Adrenal gland (tissue), 12 donors: ENCODE measurements around the gene PRPF19. TPM values are rescaled to one million over a fixed set of nuclear protein-coding genes. Genes with fewer than 3 reads are reported as not detected.

Experiments
- DNase-seq, 7 donors: peaks; one replicate each; pipeline ENCODE4 v3.0.0-alpha.2; 2019 to 2020
- H3K27ac ChIP-seq, 5 donors: fragments of 200-600 bp; sonication (generic) in 4 of 5; 1 replicate in 3 of 5; 2 replicates in 2 of 5; pipeline versions ENCODE4 v1.5.1 to v1.8.0; 2016 to 2020; ENCODE audit warnings: mild to moderate bottlenecking in 1 of 5
- H3K27me3 ChIP-seq: fragments of 200-600 bp; 2 replicates; pipeline ENCODE4 v1.8.0; 2021
- H3K36me3 ChIP-seq, 2 donors: fragments of 200-600 bp; replicated peaks in 1 of 2; 1 replicate in 1 of 2; 2 replicates in 1 of 2; pipeline versions ENCODE4 v1.5.1 to v1.8.0; 2018 to 2022
- H3K4me1 ChIP-seq, 2 donors: fragments of 200-600 bp; replicated peaks in 1 of 2; 1 replicate in 1 of 2; 2 replicates in 1 of 2; pipeline versions ENCODE4 v1.5.1 to v1.8.0; 2018 to 2021
- H3K4me3 ChIP-seq, 4 donors: fragments of 200-600 bp; sonication (generic) in 3 of 4; one replicate each; pipeline ENCODE4 v1.5.1; 2016 to 2018
- H3K9me3 ChIP-seq, 3 donors: fragments of 200-600 bp; sonication (generic) in 1 of 3; replicated peaks in 1 of 3; 1 replicate in 2 of 3; 2 replicates in 1 of 3; pipeline versions ENCODE4 v1.5.1 to v1.8.0; 2016 to 2021
- CTCF ChIP-seq, 6 experiments: fragments of 450-650 bp in 4 of 6; fragments of 200-600 bp in 2 of 6; sonication (generic) in 1 of 6; IDR thresholded peaks; 1 replicate in 5 of 6; 2 replicates in 1 of 6; pipeline versions ENCODE4 v1.5.1 to v1.8.0; 2016 to 2021; ENCODE audit warnings: antibody characterized with exemption in 6 of 6, mild to moderate bottlenecking in 2 of 6, moderate library complexity in 1 of 6
- POLR2A ChIP-seq, 2 donors: fragments of 450-650 bp; IDR thresholded peaks; one replicate each; pipeline ENCODE4 v1.6.1; 2017; ENCODE audit warnings: antibody characterized with exemption in 2 of 2, mild to moderate bottlenecking in 2 of 2, moderate library complexity in 1 of 2
- WGBS, 4 donors: extraction: QIAGEN DNeasy Blood & Tissue Kit in 2 of 4; methylation state at CpG; one replicate each; pipeline versions ENCODE4 v1.1.5 to v1.1.7; 2013 to 2017; 5-methylcytosine and 5-hydroxymethylcytosine counted together
- intact Hi-C, 2 donors: fragments of 100-400 bp; cut with DNase I; formaldehyde crosslinking; loops; one replicate each; pipeline versions ENCODE4 v1.14.1 to v1.15.0; 2022 to 2023
- polyA plus RNA-seq, 3 donors: library from polyadenylated mRNA; stranded (reverse); fragments of 200-250 nt in 2 of 3; fragments of 350-450 nt in 1 of 3; fragmentation: Illumina TruSeq in 1 of 3; extraction: RNeasy Lipid Tissue Mini Kit (QIAGEN cat#74804) in 1 of 3; gene quantifications; one replicate each; pipeline ENCODE4 v1.2.3, GENCODE V29; 2013 to 2014
- total RNA-seq, 9 donors: library from RNA; depleted of rRNA in 4 of 9; stranded (reverse); fragments of >200 nt in 4 of 9; fragments of 120-200 nt in 1 of 9; fragmentation: NEBNext Ultra II Directional in 1 of 9; extraction: Animal tissue kit (Norgen Biotek cat#: 25700) in 1 of 9; gene quantifications; one replicate each; pipeline versions ENCODE4 v1.1.0 to v1.2.4, GENCODE V29; 2013 to 2023
- donor health status: healthy with polysubstance abuse.
- donor health status: Bipolar disorder and iron deficiency.
- donor health status: DM: yes; HTN: yes; CAD: no.
- donor health status: DM: no; HTN: no; CAD: no.
- donor health status: DM: no; HTN: no; CAD: no.
- donor health status: DM: yes; HTN: yes; CAD: no.

Gene PRPF19
- total and polyA plus RNA-seq, 12 donors = 45.5 to 129 (median 100.0) TPM

GRCh38 chr11:60844870-60845221 lies 61.5 kb downstream of the PRPF19 start:
- no peak for TF ChIP-seq CTCF (IDR thresholded peaks at IDR 0.05)
- TF ChIP-seq POLR2A (IDR thresholded peaks at IDR 0.05) = no peak
- DNase-seq = peak; percentile 33 to 78 (median 74)
- intact Hi-C loops = no loop called here
- WGBS, 4 donors = 20 to 35% (median 24%) methylated on average over 4 of the region's 4 CpGs
- Histone ChIP-seq H3K36me3 (peaks cover 0 to 23% of the 10 kb centered on the region in 2 donors), H3K4me3 (peak overlapping the region in 1 of 4 donors; percentile 25), H3K4me1 (peaks cover 17 to 39% of the 10 kb centered on the region in 2 donors), H3K9me3 (no peaks in the 10 kb centered on the region), H3K27me3 (no peaks in the 10 kb centered on the region), H3K27ac (peak overlapping the region in 2 of 5 donors; percentile 76 to 85)

DNA sequence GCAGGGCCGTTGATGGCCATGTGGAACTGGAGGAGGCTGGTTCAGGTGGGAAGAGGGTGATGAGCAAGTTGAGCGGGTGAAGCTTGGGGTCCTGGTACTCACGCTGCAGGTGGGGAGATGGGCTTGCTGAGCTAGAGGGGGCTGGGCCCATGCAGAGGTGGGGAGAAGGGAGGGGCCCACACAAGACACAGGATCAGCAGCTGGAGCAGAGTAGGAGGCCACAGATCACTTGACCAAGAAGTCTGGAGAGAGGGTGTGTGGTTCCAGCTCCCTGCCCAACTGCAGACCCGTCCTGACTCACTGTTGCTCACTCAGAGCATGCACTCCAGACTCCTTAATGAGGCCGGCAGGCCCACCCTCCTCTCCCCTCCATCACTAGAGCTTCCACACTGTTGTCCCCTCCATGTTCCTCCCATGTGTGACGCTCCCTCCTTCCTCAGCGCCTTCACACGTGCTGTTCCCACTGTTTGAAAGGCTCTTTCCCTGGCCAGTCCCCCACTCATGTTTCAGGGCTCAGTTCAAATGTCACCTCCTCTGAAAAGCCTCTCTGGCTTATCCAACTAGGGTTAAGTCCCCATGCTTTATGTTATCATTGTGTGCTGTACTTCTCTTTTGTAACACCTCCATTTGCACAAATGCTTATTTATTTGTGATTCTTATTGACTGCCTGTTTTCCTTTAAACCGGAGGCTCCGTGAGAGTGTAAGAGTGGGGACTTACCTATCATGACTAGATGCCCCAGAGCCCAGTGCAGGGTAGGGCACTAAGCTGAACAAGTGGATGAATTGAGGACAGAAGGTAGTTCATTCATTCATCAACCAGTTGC lies 62.1 kb downstream of the PRPF19 start:
- Histone ChIP-seq H3K27ac (peak overlapping the region in 3 of 5 donors; percentile 68 to 85 (median 76)), H3K9me3 (no peaks in the 10 kb centered on the region), H3K27me3 (no peaks in the 10 kb centered on the region), H3K4me1 (peaks cover 17 to 39% of the 10 kb centered on the region in 2 donors), H3K36me3 (peaks cover 0 to 17% of the 10 kb centered on the region in 2 donors), H3K4me3 (peak overlapping the region in 1 of 4 donors; percentile 86)
- intact Hi-C loops = no loop called here
- 54 to 61% (median 59%) methylated on average over 10 of the region's 10 CpGs for WGBS, 4 donors
- TF ChIP-seq CTCF (IDR thresholded peaks at IDR 0.05) (no peak), POLR2A (IDR thresholded peaks at IDR 0.05) (no peak)
- peak in 3 of 7 donors; percentile 22 to 36 (median 24) for DNase-seq

GRCh38 chr11:60842668-60843600 lies 63.5 kb downstream of the PRPF19 start:
- Histone ChIP-seq H3K9me3 (no peaks in the 10 kb centered on the region), H3K27ac (peak overlapping the region; percentile 31 to 85 (median 68)), H3K36me3 (peaks cover 0 to 4% of the 10 kb centered on the region in 2 donors), H3K27me3 (no peaks in the 10 kb centered on the region), H3K4me1 (peaks cover 17 to 39% of the 10 kb centered on the region in 2 donors), H3K4me3 (peak overlapping the region; percentile 49 to 86 (median 82))
- DNase-seq = peak in 3 of 7 donors; percentile 29 to 65 (median 44)
- intact Hi-C loops = no loop called here
- TF ChIP-seq POLR2A (IDR thresholded peaks at IDR 0.05) = peak in 1 of 2 donors; percentile 37
- TF ChIP-seq CTCF (IDR thresholded peaks at IDR 0.05) = no peak
- 9 to 13% (median 9%) methylated on average over 16 to 23 of the region's 23 CpGs for WGBS, 4 donors
